GM19035 (cell line): ENCODE measurements around the gene ANKIB1.
"Not testable (repeated sequence)": the region's sequence is repeated elsewhere in the genome, so short reads cannot be mapped to it uniquely, and the experiment has no call there.

Experiments used
- ATAC-seq: cut with Tn5 transposase; IDR thresholded peaks from one replicate; pipeline ENCODE4 v1.9.1; 2021; ENCODE audit not compliant: unreplicated experiment

The ANKIB1 gene

GRCh38 chr7:92400013-92400412, 154.2 kb downstream of the ANKIB1 start:
- no peak for ATAC-seq

GRCh38 chr7:92402920-92403759, 157.4 kb downstream of the ANKIB1 start:
- ATAC-seq, result no peak

- no peak for ATAC-seq
These were observed 157.9 kb downstream of the ANKIB1 start for GRCh38 chr7:92403760-92404074.

- no peak for ATAC-seq
These were observed 158.4 kb downstream of the ANKIB1 start for GRCh38 chr7:92404170-92404614.

GRCh38 chr7:92409357-92409756, 163.6 kb downstream of the ANKIB1 start:
- no peak for ATAC-seq

- not testable (repeated sequence) for ATAC-seq
These were observed 164.4 kb downstream of the ANKIB1 start for GRCh38 chr7:92410162-92410561.

GRCh38 chr7:92412745-92413144, 167.0 kb downstream of the ANKIB1 start:
- ATAC-seq, result no peak

- ATAC-seq, result no peak
These were observed 167.8 kb downstream of the ANKIB1 start for GRCh38 chr7:92413550-92413949.

GRCh38 chr7:92415225-92415624, 169.5 kb downstream of the ANKIB1 start:
- no peak for ATAC-seq

GRCh38 chr7:92417913-92418312, 172.1 kb downstream of the ANKIB1 start:
- no peak for ATAC-seq

GRCh38 chr7:92421676-92422435, 176.1 kb downstream of the ANKIB1 start:
- ATAC-seq, result no peak

GRCh38 chr7:92422926-92423325, 177.2 kb downstream of the ANKIB1 start:
- no peak for ATAC-seq

GRCh38 chr7:92423710-92424131, 177.9 kb downstream of the ANKIB1 start:
- no peak for ATAC-seq

GRCh38 chr7:92425311-92425947, 179.7 kb downstream of the ANKIB1 start:
- no peak for ATAC-seq

GRCh38 chr7:92427193-92427592, 181.4 kb downstream of the ANKIB1 start:
- ATAC-seq, result no peak

- no peak for ATAC-seq
These were observed 186.6 kb downstream of the ANKIB1 start for GRCh38 chr7:92432299-92432946.

- no peak for ATAC-seq
These were observed 187.2 kb downstream of the ANKIB1 start for GRCh38 chr7:92433019-92433418.

GRCh38 chr7:92435542-92435941, 189.8 kb downstream of the ANKIB1 start:
- ATAC-seq, result no peak

- ATAC-seq, result no peak
These were observed 191.1 kb downstream of the ANKIB1 start for GRCh38 chr7:92436612-92437445.

GRCh38 chr7:92437956-92438491, 192.2 kb downstream of the ANKIB1 start:
- ATAC-seq, result no peak
